DMS153 treated with DMSO at 0.1 percent for 48 hours (cell line): ENCODE results near the gene PRAMEF11.
A peak's percentile ranks its signal among the peaks of the same experiment; 100 is the strongest.
"Not testable (repeated sequence)": the region's sequence is repeated elsewhere in the genome, so short reads cannot be mapped to it uniquely, and the experiment has no call there.

Experiments
- DNase-seq: peaks from one replicate; lab custom pipeline; 2025; ENCODE audit not compliant: unreplicated experiment; lab: John Stamatoyannopoulos, UW

PRAMEF11 gene

DNA sequence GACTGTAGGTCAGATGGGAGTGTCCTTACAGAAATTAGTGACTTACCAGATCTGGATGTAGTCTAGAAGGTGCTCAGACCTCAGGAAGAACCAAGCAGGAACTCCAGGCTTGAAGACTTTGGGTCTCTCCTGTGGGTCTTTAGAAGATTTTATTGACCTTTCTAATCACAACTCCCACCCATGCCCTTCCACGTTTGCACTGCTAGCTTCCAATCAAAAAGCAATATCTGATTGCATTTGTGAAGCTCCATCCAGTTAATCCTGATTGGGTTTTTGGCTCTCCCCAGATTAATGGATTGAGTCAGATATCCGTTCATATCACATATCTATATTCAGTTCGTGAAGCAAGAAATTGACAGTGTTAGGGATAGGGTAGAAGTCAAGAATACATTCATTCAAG is at the start of gene PRAMEF11:
PRAMEF11 (minus strand) TSS at position 101 of the 400 bp plus-strand sequence. CDS start 2,621 bp downstream, outside the sequence.
- DNase-seq, result not testable (repeated sequence)

DNA sequence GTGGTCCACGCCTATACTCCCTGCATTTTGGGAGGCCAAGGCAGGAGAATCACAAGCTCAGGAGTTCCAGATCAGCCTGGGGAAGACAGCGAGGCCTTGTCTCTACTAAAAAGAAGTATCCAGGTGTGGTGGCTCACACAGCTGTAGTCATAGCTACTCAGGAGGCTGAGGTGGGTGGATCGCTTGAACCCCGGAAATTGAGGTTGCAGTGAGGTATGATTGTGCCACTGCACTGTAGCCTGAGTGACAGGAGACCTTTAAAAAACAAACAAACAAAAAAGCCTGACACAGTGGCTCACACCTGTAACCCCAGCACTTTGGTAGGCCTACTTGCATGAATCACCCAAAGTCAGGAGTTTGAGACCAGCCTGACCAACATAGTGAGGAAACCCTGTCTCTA is 47.2 kb upstream of the PRAMEF11 start:
- not testable (repeated sequence) for DNase-seq

DNA sequence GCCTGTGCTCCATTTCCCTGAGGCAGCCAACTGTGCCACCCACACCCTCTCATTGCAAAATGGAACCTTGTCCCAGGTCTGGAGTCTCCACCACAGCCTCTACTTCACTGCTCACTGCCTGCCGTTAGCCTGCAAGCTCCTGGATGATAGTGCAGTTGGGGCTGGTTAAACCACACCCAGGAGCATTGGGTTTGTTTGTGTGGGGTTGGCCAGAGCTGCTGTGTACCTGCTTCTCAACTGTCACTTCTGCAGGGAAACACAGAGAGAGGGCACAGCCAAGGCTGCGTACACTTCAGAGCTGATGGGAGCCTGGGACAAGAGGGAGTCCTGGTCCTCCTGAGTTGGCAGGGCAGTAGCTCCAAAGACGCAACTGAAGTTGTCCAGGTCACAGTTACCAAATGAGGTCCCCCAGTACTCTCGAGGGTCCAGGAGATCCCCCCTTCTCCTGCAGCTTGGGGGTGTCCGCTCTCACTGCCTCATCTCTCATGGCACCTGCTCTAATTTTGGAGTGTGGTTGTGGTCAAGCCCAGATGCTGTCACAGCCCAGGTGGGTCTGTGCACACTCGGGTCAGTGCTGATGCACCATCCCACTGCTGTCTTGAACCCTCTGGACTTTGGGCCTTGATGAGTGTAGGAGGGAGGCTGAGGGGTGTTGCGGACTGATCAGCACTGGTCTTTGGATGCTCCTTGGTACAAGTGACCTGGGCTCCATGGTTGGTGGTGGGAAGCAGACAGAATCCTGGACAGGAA is 32.1 kb upstream of the PRAMEF11 start:
- not testable (repeated sequence) for DNase-seq

DNA sequence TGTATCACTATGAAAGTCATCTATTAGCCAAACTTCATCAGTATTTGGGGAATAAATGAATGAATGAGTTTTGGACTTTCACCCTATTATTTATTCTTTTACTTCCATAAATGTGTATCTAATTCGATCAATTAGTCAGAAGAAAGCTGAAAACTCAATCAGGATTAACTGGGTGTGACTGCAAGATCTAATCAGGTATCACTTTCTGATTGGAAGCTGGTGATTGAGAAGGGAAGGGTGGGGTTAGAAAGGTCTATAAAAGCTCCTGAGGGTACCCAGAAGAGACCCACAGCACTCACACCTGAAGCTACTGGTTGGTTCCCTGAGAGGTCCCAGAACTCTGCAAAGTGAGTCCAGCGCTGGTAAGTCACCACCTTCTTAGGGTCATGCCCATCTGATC is 25.6 kb upstream of the PRAMEF11 start, which contains the start of gene PRAMEF2:
PRAMEF2 (plus strand) TSS at position 301 of the 400 bp plus-strand sequence. CDS start 1,924 bp downstream, outside the sequence.
- DNase-seq, result not testable (repeated sequence)

DNA sequence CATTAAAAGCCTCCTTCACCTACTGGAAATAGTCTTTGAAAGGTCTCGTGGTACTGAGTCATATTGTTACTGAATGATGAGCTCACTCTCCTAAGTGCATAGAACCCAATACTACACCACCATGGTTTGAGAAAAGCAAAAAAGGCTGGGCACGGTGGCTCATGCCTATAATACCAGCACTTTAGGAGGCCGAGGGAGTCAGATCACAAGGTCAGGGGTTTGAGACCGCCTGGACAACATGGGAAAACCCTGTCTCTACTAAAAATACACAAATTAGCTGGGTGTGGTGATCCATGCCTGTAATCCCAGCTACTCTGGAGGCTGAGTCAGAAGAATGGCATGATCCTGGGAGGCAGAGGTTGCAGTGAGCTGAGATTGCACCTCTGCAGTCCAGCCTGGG is 20.6 kb upstream of the PRAMEF11 start:
- DNase-seq, result no peak

DNA sequence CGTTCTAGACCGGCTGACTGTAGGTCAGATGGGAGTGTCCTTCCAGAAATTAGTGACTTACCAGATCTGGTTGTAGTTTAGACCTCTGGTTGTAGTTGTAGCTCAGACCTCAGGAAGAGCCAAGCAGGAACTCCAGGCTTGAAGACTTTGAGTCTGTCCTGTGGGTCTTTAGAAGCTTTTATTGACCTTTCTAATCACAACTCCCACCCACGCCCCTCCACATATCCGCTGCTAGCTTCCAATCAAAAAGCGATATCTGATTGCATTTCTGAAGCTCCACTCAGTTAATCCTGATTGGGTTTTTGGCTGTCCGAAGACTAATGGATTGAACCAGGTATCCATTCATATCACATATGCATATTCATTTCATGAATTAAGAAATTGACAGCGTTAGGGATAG is 17.4 kb upstream of the PRAMEF11 start, which contains the start of gene HNRNPCL1:
HNRNPCL1 (minus strand) TSS at position 101 of the 400 bp plus-strand sequence. CDS start 431 bp downstream, outside the sequence.
- DNase-seq, result not testable (repeated sequence)

DNA sequence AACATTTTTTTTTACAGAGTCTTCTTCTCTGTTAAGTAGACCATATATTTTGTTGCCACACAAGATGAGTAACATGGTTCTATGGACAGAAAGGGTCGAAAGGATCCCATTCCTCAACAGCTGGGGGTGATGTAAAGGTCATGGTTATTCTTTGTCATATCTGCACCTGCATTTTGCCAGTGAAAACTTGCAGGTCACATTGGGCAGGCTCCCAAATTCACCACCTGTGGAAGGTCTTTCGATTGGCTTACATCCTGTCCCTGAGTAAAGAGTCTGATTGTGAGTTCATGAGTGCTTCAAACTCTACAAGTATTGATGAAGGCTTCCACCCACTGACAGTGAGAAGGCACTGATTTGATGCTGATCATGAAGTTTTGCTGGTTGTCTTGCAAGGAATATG is 2.0 kb upstream of the PRAMEF11 start:
- not testable (repeated sequence) for DNase-seq

DNA sequence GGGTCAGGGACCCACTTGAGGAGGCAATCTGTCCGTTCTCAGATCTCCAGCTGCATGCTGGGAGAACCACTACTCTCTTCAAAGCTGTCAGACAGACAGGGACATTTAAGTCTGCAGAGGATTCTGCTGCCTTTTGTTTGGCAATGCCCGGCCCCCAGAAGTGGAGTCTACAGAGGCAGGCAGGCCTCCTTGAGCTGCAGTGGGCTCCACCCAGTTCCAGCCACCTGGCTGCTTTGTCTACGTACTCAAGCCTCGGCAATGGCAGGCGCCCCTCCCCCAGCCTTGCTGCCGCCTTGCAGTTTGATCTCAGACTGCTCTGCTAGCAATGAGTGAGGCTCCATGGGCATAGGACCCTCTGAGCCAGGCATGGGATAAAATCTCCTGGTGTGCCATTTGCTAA is 12.1 kb downstream of the PRAMEF11 start:
- not testable (repeated sequence) for DNase-seq

DNA sequence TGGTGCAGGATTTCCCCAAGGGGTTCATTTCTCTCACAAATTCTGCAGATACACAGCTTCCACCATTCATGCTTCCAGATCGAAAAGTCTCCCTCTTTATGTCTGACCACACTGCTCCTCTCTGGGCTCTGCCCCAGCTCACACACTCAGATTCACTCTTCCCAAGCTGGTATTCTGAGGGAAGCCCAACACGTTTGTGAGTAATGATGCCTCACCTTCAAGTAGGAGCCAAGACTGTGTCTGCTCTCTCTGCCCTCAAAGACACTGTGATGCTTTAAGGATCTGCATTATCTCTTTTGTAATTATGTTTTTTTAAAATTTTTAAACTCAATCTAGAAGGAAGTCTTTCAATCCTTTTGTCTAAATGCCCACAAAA is 19.8 kb downstream of the PRAMEF11 start:
- DNase-seq, result no peak

DNA sequence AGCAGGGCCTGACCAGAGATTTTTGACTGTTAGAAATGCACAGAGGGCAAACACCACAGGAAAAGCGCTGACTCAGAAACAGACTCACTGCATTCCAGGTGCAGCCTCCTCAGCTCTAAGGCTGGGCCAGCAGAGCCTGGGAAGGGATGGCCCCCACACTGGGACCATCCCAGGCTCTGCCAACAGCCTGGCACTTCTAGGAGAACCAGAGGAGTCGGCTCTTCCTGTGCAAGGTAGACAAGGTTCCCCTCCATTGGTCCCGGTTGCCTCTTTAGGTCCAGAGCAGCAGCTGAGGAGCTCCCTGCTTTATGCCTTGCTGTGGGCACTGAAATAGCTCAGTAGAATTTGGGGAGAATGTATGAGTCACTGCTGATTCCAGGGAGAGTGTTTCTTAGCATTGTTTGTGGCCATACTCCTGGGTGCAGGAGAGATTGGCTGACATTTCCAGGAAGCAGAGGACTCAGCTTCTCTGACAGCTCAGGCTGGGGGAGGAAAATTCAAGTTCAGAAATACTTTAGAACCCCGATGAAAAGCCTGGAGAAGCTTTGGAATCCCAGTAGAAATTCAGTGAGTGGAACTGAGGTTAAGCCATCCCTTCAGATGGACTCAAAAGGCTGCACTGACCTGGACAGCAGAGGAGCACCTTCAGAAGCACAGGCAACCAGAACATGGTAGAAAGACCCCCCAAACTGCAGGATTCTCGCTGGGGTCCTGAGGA is 20.4 kb downstream of the PRAMEF11 start:
- no peak for DNase-seq

DNA sequence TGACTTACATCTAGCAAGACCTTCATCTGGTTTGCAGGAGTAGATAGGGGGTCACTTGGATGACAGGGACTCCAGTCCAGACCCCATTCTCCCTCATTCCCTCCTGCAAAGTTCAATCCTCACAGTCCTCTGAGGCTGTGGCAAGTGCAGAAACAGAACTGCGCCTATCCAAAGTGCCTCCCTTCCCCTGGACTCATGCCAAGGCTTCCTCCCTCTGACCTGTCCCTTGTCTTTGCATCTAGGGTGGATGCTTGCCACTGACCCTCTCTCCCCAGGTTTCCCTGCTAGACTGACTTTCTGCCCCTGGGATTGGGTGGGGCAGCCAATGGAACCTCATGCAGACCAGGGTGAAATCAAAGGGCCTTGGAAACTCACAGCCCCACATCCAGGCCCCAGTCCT is 21.3 kb downstream of the PRAMEF11 start:
- DNase-seq, result no peak

DNA sequence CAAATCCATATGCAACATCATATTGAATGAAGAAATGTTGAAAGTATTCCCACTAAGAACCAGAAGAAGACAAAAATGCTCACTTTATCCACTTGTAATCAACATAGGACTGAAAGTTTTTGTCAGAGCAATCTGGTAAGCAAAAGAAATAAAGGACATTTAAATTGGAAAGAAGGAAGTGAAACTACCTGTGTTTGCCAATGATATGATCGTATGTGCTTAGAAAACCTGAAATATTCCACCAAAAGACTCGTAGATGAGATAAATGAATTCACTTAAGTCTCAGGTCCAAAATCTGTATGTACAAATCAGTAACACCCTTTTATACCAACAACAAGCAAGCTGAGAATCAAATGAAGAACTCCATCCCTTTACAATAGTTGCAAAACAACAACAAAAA is 31.5 kb downstream of the PRAMEF11 start:
- DNase-seq, result no peak

DNA sequence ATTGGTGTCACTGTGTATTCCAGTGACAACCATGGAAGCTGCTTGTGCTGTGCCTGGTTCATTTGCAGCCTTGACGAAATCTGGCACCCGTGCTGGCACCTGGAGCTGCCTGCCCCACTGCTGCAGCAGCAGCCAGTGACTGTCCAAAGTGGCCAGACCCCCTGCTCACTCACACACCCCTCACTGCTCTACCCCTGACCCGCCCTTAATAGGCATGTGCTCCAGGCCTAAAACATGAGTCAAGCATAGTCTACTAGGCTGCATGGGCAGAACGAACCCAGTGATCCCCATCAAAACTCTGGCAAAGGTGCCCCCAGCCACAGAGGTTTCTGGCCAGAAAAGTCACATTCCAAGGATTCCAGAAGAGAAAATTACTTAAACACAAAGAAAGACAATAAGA is 32.3 kb downstream of the PRAMEF11 start:
- DNase-seq, result no peak

DNA sequence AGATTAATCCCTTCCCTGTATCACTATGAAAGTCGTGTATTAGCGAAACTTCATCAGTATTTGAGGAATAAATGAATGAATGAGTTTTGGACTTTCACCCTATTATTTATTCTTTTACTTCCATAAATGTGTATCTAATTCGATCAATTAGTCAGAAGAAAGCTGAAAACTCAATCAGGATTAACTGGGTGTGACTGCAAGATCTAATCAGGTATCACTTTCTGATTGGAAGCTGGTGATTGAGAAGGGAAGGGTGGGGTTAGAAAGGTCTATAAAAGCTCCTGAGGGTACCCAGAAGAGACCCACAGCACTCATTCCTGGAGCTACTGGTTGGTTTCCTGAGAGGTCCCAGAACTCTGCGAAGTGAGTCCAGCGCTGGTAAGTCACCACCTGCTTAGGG is 40.1 kb downstream of the PRAMEF11 start, which contains the start of gene PRAMEF1:
PRAMEF1 (plus strand) TSS at position 301 of the 400 bp plus-strand sequence. CDS start 1,831 bp downstream, outside the sequence.
- not testable (repeated sequence) for DNase-seq

DNA sequence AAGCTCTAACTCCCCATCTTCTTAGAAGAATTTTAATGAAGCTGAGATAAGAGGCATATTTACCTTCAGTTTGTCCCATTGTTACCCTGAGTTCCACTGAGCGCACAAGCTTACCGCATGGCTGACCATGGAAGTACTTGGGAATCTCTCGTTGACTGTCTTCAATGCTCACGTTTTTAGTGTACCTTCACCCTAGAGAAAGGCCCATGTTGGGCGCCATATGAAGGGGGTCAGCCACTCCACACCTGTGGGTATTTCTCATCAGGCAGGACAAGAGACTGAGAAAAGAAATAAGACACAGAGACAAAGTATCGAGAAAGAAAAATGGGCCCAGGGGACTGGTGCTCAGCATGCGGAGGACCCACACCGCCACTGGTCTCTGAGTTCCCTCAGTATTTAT is 46.5 kb downstream of the PRAMEF11 start:
- not testable (repeated sequence) for DNase-seq

DNA sequence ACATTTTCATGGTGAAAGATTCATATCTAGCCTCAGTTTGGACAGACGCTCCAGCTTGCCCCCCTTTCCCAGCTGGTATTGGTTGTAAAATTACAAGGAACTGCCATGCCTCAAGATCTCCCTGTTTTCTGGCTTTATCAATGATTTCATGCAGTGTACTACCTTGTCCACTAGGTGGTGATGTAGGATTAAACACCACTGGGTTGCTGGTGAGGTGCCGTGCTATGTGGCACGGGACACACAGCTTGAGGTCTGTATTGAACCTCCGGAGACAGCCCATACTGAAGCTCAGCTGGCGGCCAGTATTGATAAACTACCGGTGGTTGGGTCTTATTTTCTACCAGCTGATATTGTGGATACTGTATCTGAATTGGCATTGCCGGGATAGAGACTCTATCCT is 47.4 kb downstream of the PRAMEF11 start:
- DNase-seq, result not testable (repeated sequence)

DNA sequence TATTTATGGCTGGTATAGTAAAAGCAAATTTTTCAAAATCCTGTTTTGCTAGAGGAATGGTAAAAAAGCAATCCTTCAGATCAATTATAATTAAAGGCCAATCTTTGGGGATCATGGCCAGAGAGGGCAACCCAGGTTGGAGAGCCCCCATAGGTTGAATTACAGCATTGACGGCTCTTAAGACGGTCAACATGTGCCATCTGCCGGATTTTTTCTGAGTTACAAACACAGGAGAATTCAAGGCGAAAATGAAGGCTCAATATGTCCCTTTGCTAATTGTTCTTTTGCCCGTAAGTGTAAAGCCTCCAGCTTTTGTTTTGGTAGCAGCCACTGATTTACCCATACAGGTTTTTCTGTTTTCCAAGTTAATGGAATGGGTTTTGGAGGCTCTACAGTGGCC is 49.7 kb downstream of the PRAMEF11 start:
- DNase-seq, result peak; percentile 30

DNA sequence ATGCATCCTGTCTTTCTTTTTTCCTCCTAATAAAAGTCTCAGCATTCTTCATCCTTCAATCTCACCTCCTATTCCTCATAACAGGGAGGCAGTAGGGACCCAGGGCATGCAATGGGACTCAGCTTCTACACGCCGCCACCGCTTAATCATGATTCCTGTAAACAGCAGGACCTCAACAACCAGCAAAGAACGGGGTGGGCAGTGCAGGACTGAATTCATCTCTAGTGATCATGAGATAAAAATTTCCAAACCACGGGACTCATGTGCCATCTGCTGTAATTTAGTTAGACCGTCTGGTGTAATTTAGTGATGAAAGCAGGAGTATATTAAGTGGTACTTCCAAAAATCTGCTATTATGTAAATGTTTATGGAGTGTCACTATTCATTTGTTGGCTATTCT is 52.3 kb downstream of the PRAMEF11 start:
- DNase-seq, result no peak

DNA sequence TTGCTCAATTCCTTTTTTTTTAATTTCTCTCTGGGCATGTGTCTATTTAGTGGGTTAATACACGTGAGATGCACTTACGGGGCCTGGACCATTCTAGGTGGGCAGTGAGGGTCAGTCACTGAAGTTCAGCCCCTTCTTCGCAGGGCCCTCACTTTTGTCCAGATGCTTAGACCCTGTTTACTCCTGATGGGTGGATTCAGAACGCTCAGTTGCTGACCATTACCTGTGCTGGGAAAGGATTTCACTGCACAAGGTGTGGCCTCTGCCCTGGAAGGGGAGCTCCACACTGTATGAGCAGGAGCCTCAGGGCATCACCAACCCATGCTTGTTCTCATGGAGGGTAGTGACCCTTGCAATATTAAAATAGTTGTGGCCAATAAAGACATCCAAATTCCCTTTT is 53.1 kb downstream of the PRAMEF11 start:
- DNase-seq, result no peak

DNA sequence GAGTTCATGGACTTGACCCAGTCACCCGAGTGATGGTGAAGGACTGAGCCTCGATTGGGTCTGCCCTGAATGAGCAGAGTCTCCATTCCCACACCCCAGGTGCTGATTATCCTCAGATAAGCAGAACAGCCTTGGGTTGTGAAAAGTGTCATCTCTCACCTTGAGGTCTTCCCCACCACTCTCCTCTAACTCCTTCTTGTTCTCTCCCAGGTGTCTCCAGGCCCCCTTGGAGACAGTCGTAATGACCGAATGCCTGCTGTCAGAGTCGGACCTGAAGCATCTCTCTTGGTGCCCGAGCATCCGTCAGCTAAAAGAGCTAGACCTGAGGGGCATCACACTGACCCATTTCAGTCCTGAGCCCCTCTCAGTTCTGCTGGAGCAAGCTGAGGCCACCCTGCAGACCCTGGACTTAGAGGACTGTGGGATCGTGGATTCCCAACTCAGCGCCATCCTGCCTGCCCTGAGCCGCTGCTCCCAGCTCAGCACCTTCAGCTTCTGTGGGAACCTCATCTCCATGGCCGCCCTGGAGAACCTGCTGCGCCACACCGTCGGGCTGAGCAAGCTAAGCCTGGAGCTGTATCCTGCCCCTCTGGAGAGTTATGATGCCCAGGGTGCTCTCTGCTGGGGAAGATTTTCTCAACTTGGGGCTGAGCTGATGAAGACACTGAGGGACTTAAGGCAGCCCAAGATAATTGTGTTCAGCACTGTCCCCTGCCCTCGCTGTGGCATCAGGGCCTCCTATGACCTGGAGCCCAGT is 54.2 kb downstream of the PRAMEF11 start:
- no peak for DNase-seq

DNA sequence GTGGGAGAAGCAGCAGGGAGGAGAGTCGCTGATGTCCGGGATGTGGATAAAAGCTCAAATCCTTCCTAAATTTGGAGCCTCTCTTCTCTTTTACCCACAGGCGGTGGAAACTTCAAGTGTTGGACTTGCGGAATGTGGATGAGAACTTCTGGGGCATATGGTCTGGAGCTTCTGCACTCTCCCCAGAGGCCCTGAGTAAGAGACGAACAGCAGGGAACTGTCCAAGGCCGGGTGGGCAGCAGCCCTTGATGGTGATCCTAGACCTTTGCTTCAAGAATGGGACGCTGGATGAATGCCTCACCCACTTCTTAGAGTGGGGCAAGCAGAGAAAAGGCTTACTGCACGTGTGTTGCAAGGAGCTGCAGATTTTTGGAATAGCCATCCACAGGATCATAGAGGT is 55.8 kb downstream of the PRAMEF11 start:
- DNase-seq, result no peak
